K562 (cell line): ENCODE results near the gene CUTA. TPM values are rescaled to one million over a fixed set of nuclear protein-coding genes. Genes with fewer than 3 reads are reported as not detected.

ENCODE experiments used
- ATF1 ChIP-seq, 2 experiments: fragments of 450-650 bp in 1 of 2; IDR thresholded peaks; 2 replicates each; pipeline ENCODE4 v1.6.1; 2016; ENCODE audit warnings: missing compliant biosample characterization in 1 of 2, missing genetic modification characterization in 1 of 2
- CCNT2 ChIP-seq: IDR thresholded peaks from 2 replicates; pipeline ENCODE4 v1.6.1; 2011; ENCODE audit warnings: borderline replicate concordance, low read depth, mild to moderate bottlenecking, moderate library complexity, mixed read lengths, low read length; ENCODE audit not compliant: insufficient read length; ENCODE audit errors: extremely low read depth
- ESRRA ChIP-seq: fragments of 450-650 bp; IDR thresholded peaks from 2 replicates; pipeline ENCODE4 v1.6.1; 2014; ENCODE audit warnings: low read depth, mild to moderate bottlenecking, moderate library complexity, borderline replicate concordance
- L3MBTL2 ChIP-seq: fragments of 450-650 bp; IDR thresholded peaks from 2 replicates; pipeline ENCODE4 v1.6.1; 2016; ENCODE audit warnings: mild to moderate bottlenecking, moderate library complexity
- MCM7 ChIP-seq, 2 experiments: fragments of 450-650 bp; IDR thresholded peaks; 2 replicates each; pipeline ENCODE4 v1.6.1; 2016 to 2018
- PHF21A ChIP-seq: fragments of 450-650 bp; IDR thresholded peaks from 2 replicates; pipeline ENCODE4 v1.6.1; 2017; ENCODE audit warnings: low read depth, borderline replicate concordance
- RB1 ChIP-seq: fragments of 450-650 bp; IDR thresholded peaks from 2 replicates; pipeline ENCODE4 v1.6.1; 2017; ENCODE audit warnings: low read depth, mild to moderate bottlenecking
- RBBP5 ChIP-seq: fragments of 200-600 bp; sonication (generic); IDR thresholded peaks from 2 replicates; pipeline ENCODE4 v1.6.1; 2012; ENCODE audit warnings: borderline replicate concordance, mild to moderate bottlenecking, low read length, control low read depth, inconsistent platforms; ENCODE audit not compliant: insufficient read depth, poor library complexity, severe bottlenecking
- RHOXF2B ChIP-seq: fragments of 250-450 bp; sonication (Bioruptor Pico); conservative IDR thresholded peaks from 2 replicates; pipeline ENCODE4 v1.5.1; 2021
- SLC30A9 ChIP-seq: fragments of 250-450 bp; sonication (Bioruptor Pico); IDR thresholded peaks from 2 replicates; pipeline ENCODE4 v1.8.0; 2022; ENCODE audit warnings: mild to moderate bottlenecking, moderate library complexity
- SMAD3 ChIP-seq: fragments of 450-650 bp; formaldehyde crosslinking; conservative IDR thresholded peaks from 2 replicates; pipeline ENCODE4 v1.4.0; 2020; ENCODE audit warnings: mild to moderate bottlenecking
- SMARCC2 ChIP-seq: fragments of 450-650 bp; IDR thresholded peaks from 2 replicates; pipeline ENCODE4 v1.6.1; 2017; ENCODE audit warnings: antibody characterized with exemption, moderate library complexity, mild to moderate bottlenecking, low read depth
- SNIP1 ChIP-seq: fragments of 450-650 bp; IDR thresholded peaks from 2 replicates; pipeline ENCODE4 v1.7.1; 2017; ENCODE audit warnings: low read depth, mild to moderate bottlenecking
- ZNF589 ChIP-seq: fragments of 200-800 bp; sonication (Bioruptor generic); IDR thresholded peaks from 2 replicates; pipeline ENCODE4 v1.6.1; 2016; ENCODE audit warnings: low read depth, missing genetic modification characterization, missing compliant biosample characterization
- ZNF696 ChIP-seq: fragments of 250-450 bp; sonication (Bioruptor Pico); conservative IDR thresholded peaks from 2 replicates; pipeline ENCODE4 v1.4.0; 2020; ENCODE audit warnings: mild to moderate bottlenecking, moderate library complexity
- polyA plus RNA-seq, 8 experiments: library from polyadenylated mRNA; depleted of rRNA in 4 of 8; stranded (reverse) in 5 of 8; unstranded in 3 of 8; fragments of >200 nt; fragmentation: Nextera tagmentation in 2 of 8; fragmentation: Illumina TruSeq in 1 of 8; extraction: Ambion mirVana in 2 of 8; extraction: Trizol in 1 of 8; gene quantifications; 2 replicates each; pipeline versions ENCODE4 v1.2.1 to v1.2.3, GENCODE V29; 2011 to 2014; ENCODE audit warnings: inconsistent platforms in 1 of 8, missing spikeins in 1 of 8
- total RNA-seq, 7 experiments: library from RNA; depleted of rRNA in 6 of 7; stranded (reverse); fragments of >200 nt in 6 of 7; fragmentation: Illumina TruSeq in 2 of 7; extraction: Trizol in 2 of 7; gene quantifications; 2 replicates each; pipeline versions ENCODE4 v1.2.1 to v1.2.3, GENCODE V29; 2011 to 2021; ENCODE audit warnings: low replicate concordance in 1 of 7
- TF ChIP-seq, protein P1 (sequence below): IDR thresholded peaks from 3 replicates; pipeline ENCODE4 v1.6.1; 2011; ENCODE audit warnings: borderline replicate concordance, mild to moderate bottlenecking; ENCODE audit not compliant: insufficient read length, insufficient read depth
- TF ChIP-seq, protein P2 (sequence below): fragments of 450-650 bp; IDR thresholded peaks from 2 replicates; pipeline ENCODE4 v1.6.1; 2017; ENCODE audit warnings: mild to moderate bottlenecking, moderate library complexity
- TF ChIP-seq, protein P3 (sequence below): fragments of 250-450 bp; sonication (Bioruptor Pico); IDR thresholded peaks from 2 replicates; pipeline ENCODE4 v1.4.0; 2020; ENCODE audit warnings: mild to moderate bottlenecking, moderate library complexity
- TF ChIP-seq, protein P4 (sequence below): fragments of 200-400 bp; formaldehyde crosslinking; IDR thresholded peaks from 2 replicates; pipeline ENCODE4 v1.6.1; 2017; ENCODE audit warnings: mild to moderate bottlenecking, low read depth, low read length, moderate library complexity
- TF ChIP-seq, protein P5 (sequence below): fragments of 250-450 bp; sonication (Bioruptor Pico); IDR thresholded peaks from 2 replicates; pipeline ENCODE4 v1.8.0; 2021; ENCODE audit warnings: borderline replicate concordance, mild to moderate bottlenecking, moderate library complexity; ENCODE audit not compliant: poor library complexity, severe bottlenecking

Gene CUTA
- total and polyA plus RNA-seq, 9 of the 15 experiments (the other 6 are each of a cell fraction or from before 2014, with no cell fraction given), result 166 to 682 (median 310) TPM

DNA sequence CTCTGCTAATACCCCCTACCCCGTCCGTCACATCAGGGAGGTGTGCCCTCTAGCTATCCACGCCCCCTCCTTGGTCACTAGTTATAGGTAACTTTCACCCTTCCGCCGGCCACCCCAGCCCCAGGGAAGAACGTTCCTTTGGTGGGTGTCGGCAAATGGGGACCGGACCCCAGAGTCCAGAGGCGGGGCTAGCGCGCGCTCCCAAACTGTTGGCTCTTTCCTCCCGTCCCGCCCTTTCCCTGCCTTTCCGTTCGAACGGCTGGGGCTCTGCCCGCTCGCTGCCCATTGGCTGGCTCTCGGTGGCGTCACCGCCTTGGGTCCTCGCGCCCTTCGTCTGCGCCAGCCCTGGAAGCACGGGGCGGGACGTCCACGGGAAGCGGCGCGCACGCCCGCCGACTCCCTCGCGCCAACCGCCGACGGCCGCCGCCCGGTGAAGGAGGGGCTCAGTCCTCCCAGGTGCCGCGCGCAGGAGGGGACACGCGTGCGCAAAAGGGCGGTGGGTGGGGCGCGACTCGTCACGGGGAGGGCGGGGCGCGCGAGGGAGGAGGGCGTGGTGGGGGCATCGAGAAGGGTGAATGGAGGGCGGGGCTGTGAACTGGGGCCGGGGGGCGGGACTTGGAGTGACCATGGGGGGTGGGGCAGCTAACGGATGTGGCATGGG, 7.7 kb downstream of the CUTA start (continued):
- TF ChIP-seq, protein P1, sequence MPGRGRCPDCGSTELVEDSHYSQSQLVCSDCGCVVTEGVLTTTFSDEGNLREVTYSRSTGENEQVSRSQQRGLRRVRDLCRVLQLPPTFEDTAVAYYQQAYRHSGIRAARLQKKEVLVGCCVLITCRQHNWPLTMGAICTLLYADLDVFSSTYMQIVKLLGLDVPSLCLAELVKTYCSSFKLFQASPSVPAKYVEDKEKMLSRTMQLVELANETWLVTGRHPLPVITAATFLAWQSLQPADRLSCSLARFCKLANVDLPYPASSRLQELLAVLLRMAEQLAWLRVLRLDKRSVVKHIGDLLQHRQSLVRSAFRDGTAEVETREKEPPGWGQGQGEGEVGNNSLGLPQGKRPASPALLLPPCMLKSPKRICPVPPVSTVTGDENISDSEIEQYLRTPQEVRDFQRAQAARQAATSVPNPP, result no peak
- TF ChIP-seq, protein P2, sequence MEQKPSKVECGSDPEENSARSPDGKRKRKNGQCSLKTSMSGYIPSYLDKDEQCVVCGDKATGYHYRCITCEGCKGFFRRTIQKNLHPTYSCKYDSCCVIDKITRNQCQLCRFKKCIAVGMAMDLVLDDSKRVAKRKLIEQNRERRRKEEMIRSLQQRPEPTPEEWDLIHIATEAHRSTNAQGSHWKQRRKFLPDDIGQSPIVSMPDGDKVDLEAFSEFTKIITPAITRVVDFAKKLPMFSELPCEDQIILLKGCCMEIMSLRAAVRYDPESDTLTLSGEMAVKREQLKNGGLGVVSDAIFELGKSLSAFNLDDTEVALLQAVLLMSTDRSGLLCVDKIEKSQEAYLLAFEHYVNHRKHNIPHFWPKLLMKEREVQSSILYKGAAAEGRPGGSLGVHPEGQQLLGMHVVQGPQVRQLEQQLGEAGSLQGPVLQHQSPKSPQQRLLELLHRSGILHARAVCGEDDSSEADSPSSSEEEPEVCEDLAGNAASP, result no peak
- TF ChIP-seq CCNT2, result peak; percentile 98
- TF ChIP-seq SLC30A9 (CRISPR knock-in tag), result no peak
- peak; percentile 57; the same call in 1 of the 2 replicates for TF ChIP-seq ESRRA
- no peak for TF ChIP-seq SMARCC2
- peak; percentile 100 for TF ChIP-seq L3MBTL2
- no peak for TF ChIP-seq MCM7 (IDR thresholded peaks at IDR 0.05)
- TF ChIP-seq, protein P3, sequence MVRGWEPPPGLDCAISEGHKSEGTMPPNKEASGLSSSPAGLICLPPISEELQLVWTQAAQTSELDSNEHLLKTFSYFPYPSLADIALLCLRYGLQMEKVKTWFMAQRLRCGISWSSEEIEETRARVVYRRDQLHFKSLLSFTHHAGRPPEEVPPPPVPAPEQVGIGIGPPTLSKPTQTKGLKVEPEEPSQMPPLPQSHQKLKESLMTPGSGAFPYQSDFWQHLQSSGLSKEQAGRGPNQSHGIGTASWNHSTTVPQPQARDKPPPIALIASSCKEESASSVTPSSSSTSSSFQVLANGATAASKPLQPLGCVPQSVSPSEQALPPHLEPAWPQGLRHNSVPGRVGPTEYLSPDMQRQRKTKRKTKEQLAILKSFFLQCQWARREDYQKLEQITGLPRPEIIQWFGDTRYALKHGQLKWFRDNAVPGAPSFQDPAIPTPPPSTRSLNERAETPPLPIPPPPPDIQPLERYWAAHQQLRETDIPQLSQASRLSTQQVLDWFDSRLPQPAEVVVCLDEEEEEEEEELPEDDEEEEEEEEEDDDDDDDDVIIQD (CRISPR knock-in tag), result 0 out of 2 replicates have a peak, but pooled peaks have one; percentile 68
- no peak for TF ChIP-seq PHF21A
- TF ChIP-seq ZNF696 (CRISPR knock-in tag), result no peak
- no peak for TF ChIP-seq SMAD3 (CRISPR knock-in tag)
- peak; percentile 94 for TF ChIP-seq RHOXF2B
- no peak for TF ChIP-seq SNIP1
- no peak for TF ChIP-seq ZNF589 (CRISPR knock-in tag)
- peak; percentile 57 for TF ChIP-seq RBBP5
- peak; percentile 75 for TF ChIP-seq ATF1 (CRISPR knock-in tag; IDR thresholded peaks at IDR 0.05)
- TF ChIP-seq ATF1 (tag; IDR thresholded peaks at IDR 0.05), result peak; percentile 96
- TF ChIP-seq, protein P4, sequence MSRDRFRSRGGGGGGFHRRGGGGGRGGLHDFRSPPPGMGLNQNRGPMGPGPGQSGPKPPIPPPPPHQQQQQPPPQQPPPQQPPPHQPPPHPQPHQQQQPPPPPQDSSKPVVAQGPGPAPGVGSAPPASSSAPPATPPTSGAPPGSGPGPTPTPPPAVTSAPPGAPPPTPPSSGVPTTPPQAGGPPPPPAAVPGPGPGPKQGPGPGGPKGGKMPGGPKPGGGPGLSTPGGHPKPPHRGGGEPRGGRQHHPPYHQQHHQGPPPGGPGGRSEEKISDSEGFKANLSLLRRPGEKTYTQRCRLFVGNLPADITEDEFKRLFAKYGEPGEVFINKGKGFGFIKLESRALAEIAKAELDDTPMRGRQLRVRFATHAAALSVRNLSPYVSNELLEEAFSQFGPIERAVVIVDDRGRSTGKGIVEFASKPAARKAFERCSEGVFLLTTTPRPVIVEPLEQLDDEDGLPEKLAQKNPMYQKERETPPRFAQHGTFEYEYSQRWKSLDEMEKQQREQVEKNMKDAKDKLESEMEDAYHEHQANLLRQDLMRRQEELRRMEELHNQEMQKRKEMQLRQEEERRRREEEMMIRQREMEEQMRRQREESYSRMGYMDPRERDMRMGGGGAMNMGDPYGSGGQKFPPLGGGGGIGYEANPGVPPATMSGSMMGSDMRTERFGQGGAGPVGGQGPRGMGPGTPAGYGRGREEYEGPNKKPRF, result no peak
- TF ChIP-seq RB1, result peak; percentile 98
- TF ChIP-seq, protein P5, sequence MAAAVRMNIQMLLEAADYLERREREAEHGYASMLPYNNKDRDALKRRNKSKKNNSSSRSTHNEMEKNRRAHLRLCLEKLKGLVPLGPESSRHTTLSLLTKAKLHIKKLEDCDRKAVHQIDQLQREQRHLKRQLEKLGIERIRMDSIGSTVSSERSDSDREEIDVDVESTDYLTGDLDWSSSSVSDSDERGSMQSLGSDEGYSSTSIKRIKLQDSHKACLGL (CRISPR knock-in tag), result no peak
